GM19397 (cell line): ENCODE measurements around the gene BRIP1.
"Not testable (repeated sequence)": the region's sequence is repeated elsewhere in the genome, so short reads cannot be mapped to it uniquely, and the experiment has no call there.

Source experiments
- ATAC-seq: cut with Tn5 transposase; IDR thresholded peaks from one replicate; pipeline ENCODE4 v1.9.1; 2021; ENCODE audit warnings: mild to moderate bottlenecking, moderate library complexity; ENCODE audit not compliant: unreplicated experiment

The BRIP1 gene

DNA sequence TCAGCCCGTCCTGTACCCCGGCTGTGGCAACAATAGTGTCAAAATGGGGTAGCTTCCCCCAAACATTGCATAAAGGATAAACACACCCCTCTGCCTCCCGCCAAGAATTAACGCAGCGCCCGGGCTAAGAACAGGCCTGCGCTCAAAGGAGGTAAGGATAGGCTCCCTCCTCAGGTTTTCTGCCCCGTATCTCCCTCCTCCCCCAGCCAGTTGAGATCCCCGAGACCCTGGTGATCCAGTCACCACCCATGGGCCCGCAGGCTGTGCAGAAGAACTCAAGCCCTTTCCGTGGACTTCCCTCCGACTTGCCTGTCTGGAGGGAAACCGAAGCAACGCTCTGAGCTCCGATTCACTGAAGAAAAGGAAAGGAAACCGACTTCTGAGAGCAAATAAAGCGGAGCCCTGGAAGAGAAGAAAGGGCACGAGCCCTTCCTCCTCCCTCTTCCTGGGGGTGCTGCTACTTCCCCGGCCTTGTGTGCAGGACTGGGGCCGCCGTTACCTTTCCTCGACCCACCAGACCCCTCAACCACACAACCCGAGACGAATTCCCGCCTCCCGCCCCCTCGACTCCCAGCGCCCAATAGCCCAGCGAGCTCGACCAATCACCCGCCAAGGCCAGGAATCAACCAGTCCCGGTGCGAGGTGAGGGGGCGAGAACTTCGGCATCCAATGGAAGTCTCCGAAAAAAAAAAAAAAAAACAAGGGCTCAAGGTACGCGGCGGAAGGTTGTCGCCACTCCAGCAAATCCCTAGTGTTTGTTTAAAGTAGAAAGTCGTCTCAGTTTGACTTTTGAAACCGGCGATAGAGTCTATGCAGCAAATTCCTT is at the start of gene BRIP1:
BRIP1 (minus strand) TSS at position 554 of the 826 bp plus-strand sequence. CDS start 1,989 bp downstream, outside the sequence.
- peak; percentile 94 for ATAC-seq

DNA sequence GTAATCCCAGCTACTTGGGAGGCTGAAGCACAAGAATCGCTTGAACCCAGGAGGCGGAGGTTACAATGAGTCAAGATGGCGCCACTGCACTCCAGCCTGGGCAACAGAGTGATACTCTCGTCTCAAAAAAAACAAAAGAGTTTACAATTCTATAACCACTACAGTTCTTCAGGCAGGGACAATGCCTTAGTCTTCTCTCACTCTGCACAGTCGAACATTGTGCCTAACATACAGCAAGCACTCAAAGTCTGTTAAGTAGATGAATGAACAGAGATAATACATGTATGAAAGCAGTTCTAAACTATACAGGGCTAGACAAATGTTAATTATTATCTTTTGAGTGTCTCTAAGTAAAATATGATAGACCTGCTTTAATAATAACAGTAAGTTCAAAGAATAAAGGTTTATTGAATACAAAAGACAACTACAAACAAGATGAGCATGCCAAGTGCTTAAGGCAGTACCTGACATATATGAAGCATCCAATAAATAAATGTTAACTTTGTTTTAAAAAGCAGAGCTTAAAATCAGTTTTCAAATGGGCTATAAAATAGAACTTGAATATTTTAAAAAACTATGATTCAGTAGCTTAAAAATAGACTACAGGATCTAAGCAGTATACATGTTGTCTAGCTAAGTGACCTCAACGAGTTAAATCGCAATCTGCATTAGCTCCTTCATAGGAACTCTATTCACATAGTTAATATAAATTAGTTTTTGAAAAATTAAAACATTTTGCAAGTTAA is 45.1 kb upstream of the BRIP1 start:
- no peak for ATAC-seq

DNA sequence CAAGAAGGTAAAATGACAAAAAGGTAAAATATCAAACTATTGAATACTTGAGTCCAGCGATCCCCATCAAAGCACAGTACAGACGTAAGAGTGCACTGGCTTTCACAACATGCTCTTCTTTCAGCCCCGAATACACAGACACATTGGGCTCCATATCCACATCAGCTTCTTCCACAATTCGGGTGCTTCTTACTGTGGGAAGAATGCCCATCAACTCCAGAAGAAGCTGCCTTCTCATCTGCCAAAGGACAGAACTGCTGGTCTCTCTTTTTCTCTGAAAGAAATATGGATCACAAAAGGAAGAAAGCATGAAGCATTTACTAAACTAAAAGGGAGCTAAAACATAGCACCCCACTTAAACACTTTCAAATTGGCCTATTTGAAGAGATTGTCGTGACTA is 44.0 kb upstream of the BRIP1 start:
- no peak for ATAC-seq

DNA sequence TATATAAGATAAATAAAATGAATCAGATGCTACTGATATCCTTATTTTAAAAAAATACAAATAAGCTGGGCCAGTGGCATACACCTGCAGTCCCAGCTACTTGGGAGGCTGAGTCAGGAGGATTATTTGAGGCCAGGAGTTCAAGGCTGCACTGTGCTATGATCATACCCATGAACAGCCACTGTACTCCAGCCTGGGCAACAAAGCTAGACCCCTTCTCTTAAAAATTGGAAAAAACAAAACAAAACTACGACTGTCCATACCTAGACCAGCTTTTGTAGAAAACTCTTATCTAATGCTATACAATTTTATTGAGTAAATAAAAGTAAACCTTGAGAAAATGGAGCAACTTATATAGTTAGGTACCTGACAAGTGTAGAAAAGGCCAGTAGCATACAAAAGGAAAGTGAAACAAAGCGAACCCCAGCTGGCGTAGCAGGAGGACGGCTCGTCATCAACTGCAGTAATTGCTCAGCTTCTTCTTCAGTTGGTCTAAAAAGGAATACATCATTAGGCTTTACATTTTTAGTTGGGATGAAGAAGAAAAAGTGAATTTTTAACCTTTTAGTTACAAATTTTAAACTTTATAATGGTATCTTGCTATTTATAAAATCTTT is 40.9 kb upstream of the BRIP1 start:
- ATAC-seq = peak; percentile 74

DNA sequence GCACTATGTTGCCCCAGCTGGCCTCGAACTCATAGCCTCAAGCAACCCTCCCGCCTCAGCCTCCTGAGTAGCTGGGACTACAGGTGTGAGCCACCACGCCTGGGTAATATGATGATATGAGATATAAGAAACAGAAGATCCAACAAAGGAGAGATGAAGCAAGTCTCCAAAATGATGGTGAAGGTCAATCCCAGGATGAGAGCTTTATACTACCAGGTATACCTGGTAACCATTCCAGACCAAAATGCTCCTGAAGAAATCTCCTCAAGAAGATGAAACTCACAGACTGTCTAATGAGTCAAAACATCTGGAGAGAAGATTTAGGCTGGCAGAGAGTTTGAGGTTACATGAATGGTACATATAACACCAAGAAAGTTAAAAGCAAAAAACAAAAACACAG is 39.9 kb upstream of the BRIP1 start:
- ATAC-seq = no peak

DNA sequence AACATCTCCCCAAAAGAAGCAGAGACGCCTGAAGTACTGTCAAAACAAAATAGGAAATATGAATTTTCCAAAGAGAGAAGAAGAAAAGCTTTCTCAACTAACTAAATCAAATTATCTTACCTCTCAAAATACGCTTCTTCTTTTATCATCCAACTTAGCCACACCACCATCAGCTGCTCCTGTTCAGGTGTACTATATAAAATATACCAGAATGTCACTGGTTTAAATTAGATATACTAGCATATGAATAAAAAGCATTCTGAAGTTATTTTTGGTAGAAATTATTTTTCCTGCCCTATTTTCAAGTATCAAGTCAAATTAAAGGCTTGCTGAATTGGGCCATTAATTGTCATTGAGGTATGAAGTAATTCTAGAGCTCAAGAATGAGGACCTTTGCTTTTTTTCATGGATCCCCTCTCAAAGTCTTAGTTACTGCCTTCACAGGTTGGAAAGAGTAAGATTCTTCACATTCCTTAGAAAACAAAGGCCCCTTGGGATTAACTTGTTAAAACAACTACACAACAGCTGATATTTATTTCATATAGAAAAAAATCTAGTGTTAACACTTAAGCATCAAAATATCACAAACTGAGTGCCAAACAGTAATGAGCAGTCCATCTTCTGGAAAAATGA is 34.3 kb upstream of the BRIP1 start:
- ATAC-seq = no peak

DNA sequence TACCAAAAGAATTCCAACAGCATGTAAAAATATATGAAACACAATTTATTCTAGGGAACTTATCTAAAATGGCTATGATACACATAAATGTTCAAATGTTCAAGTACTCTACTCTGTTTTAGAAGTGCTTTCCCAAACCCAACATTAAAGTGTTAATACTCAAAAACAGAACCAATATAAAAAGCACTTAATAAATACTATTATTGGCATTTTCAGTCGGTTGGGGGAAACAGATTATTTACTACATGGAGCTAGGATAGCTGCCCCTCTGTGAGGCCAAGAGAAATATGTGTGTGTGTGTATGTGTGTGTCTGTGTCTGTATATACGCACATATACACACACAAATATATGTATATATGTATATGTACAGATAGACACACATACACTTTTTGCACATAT is 32.1 kb upstream of the BRIP1 start:
- ATAC-seq = no peak

DNA sequence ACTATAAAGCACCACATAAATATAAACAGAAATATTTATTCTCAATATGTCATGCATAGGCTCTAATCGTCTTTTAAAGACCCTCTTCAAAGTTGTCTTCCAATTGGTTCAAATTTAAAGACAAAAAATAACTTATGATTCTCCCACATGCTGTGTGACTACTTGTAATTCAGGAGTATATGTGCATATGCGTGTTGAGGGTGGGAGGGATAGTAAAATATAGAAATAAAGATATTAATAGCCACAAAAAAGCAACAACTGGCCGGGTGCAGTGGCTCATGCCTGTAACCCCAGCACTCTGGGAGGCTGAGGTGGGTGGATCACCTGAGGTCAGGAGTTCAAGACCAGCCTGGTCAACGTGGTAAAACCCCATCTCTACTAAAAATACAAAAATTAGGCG is 31.0 kb upstream of the BRIP1 start:
- not testable (repeated sequence) for ATAC-seq

DNA sequence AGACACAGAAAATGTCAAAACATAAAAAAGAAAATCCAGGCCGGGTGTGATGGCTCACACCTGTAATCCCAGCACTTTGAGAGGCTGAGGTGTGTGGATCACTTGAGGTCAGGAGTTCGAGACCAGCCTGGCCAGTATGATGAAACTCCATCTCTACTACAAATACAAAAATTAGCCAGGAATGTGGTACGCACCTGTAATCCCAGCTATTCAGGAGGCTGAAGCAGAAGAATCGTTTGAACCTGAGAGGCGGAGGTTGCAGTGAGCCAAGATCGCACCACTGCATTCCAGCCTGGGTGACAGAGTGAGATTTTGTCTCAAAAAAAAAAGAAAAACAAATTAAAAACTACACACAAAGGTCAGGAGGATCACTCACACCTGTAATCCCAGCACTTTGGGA is 24.4 kb upstream of the BRIP1 start:
- not testable (repeated sequence) for ATAC-seq

DNA sequence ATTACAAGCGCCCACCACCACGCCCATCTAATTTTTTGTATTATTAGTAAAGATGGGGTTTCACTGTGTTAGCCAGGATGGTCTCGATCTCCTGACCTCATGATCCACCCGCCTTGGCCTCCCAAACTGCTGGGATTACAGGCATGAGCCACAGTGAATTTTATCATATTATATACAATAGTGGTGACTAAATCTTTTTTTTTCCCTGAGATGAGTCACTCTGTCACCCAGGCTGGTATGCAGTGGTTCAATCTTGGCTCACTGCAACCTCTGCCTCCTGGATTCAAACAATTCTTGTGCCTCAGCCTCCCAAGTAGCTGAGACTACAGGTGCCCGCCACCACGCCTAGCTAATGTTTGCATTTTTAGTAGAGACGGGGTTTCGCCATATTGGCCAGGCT is 22.5 kb upstream of the BRIP1 start:
- ATAC-seq = not testable (repeated sequence)

DNA sequence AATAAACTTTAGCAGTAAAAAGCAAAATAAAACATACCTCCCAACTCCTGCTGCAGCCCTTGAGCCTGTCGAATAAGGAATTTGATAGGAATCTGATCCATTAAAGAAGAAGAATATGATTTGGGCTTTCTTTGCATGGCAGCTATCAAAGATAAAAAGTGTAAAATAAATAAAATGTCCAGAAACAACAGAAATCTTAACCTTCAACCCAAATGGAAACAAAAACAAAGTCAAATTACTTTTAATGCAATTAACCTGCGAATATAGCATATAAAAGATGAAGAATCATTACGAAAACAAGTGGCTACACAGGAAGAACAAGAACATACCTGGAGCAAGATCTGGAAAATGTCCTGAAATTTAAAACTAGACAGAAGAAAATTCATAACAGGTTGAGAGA is 21.5 kb upstream of the BRIP1 start:
- ATAC-seq = no peak

DNA sequence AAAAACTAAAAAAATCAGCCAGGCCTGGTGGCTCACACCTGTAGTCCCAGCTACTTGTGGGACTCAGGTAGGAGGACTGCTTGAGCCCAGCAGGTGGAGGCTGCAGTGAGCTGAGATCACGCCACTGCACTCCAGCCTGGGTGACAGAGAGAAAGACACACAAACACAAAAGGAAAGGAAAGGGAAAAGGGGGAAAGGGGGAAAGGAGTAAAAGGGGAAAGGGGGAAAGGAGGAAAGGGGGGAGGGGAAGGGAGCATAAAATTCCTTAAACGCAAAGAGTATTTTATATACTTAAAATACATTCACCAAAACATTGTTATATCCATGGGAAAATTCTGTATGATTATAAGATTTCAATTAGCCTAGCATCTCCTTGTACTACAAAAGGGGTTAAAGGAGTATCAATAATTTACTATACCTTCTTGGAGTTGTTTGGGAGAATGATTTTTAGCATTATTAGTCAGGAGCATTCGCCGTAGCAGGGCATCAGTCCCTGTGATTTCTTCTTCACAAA is 17.3 kb upstream of the BRIP1 start:
- ATAC-seq = no peak

DNA sequence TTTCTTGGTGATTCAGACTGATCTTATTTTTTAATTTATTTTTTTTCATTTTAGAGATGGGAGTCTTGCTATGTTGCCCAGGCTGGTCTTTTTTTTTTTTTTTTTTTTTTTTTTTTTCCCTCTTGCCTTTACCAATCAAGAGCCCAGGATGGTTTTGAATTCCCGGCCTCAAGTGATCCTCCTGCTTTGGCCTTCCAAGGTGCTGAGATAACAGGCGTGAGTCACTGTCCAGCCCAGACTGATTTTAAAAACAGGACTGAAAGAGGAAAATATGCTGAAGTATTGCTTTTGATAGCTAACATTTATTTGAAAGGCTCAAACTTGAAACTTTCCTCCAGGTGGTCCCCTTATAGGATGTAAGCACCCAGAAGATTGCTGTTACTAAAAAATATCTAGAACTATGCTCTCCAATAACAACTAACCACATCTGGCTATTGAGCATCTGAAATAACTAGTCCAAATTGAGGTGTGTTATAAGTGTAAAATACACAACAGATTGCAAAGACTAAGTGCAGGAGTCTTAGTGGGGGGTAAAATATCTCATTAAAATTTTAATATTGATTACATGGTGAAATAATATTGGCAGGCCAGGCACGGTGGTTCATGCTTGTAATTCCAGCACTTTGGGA is 15.8 kb upstream of the BRIP1 start:
- no peak for ATAC-seq

DNA sequence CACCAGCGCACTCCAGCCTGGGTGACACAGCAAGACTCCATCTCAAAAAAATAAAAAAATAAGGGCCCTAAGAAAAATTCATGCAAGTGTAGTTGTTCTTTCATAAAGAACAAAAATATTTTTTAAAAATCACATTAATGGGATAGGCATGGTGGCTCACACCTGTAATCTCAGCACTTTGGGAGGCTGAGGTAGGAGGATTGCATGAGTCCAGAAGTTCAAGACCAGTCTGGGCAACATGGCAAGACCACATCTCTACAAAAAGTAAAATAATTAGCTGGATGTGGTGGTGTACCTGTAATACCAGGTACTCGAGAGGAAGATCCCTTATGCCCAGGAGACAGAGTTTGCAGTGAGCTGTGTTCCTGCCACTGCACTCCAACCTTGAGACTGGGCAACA is 15.2 kb upstream of the BRIP1 start:
- ATAC-seq = no peak

DNA sequence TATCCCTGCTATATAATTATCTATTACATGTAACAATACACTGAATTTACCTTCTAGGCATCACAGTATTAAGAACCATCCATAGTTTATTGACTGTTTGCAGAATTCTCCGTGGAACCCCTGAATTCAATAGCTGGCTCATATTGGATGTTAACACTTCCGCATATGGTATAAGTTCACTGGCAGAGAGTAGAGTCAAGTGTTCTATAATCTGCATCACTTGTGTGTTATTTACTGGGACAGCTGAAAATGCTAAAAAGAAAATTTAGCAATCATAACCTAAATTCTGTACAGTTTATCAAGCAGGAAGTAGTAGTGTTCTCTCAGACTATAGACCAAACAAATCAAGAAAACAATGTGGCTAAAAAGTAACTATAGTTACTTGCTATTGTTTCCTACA is 14.5 kb upstream of the BRIP1 start:
- no peak for ATAC-seq

DNA sequence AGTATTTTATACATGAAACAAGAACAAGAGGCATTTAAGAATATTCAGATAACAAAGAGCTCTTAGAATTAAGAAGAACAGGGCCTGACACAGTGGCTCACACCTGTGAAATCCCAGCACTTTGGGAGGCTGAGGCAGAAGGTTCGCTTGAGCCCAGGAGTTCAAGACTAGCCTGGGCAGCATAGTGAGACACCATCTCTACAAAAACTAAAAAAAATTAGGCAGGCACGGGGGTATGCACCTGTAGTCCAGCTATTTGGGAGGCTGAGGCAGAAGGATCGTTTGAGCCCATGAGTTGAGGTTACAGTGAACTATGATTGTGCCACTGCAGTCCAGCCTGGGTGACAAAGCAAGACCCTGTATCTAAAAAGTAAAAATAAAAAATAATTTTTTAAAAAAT is 12.5 kb upstream of the BRIP1 start:
- no peak for ATAC-seq

DNA sequence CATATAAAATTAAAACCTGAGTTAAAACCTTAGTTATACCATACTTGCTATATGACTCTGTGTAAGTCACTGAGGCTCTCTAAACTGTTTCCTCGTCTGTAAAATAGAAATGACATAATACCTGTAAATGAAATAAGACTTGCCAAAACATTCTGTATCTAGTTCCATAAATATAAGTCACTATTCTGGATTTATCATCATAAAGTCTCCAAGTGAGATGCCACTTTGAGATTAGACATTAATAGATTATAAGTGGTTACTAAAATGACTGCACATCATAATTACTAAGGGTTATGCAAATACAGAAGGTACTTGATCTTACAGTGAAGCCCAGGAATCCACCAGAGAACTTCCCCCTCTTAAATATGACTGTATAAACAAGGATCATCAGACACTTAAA is 12.0 kb upstream of the BRIP1 start:
- no peak for ATAC-seq

DNA sequence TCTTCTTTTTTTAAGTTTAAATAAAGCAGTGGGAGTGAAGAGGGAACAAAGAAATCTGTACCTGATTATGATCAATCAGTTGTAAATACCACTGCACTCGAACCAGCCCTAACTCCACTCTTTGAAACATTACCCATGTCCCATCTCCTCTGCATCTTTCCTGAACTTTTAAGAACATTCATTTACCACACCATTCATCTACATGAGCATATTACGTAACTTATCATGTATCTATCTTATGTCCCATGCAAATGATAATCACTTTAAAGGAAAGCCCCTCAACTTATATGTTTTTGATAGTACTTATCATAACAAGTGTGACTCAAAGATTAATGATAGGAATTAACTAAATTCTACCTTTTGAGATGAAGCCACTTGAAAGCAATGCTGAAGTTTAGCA is 10.7 kb upstream of the BRIP1 start:
- no peak for ATAC-seq

DNA sequence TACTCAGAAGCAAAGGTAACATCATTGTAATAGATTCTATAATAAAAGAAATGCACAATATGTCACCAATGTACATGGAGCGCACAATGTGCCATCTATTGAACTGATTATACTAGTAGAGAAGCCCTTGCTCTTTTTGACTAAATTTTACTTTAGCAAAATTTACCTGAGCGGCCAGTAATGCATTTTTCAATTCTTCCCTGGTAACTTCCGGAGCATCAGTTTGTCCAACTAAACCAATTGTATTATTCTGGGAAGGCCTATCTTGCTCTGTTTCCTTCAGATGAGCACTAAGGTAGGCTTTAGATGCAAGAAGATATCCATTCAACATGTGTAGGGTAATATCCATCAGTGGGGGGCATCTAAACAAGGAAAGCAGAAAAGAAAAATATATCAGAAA is 8.8 kb upstream of the BRIP1 start:
- ATAC-seq = no peak

DNA sequence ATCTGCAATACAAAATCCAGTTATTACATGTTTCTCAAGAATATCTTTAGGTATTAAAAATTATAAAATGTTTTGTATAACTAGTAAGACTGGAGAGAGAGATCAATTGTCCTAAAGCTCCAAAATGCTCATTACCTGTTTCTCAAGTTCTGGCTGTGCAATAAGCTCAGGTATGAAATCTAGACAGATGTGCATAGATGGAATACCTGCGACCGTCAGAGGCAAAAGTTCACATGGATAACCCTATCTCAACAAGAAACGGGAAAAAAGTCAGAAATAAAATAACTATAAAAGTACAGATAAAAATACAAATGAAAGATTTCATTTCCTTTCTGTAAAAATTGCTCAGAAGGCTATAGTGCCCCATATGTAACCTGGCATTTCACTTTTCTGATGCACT is 5.8 kb upstream of the BRIP1 start:
- no peak for ATAC-seq

DNA sequence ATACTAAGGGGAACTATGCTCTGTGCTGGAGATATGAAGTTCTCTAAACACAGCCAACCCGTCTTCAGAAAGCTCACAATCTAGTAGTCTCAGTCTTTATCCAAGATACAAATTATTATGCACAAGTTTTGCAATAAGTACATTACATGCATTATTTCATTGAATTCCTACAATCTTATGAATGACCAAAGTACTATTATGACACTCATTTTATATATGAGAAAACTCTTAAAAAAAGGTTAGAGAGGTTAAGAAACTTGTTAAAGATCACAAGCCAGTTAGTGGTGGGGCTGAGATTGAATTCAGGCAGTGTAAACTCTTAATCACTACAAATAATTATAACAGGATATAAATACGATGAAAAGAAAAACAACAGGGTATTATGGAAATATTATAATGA is 4.7 kb upstream of the BRIP1 start:
- no peak for ATAC-seq
